GM12864 (cell line): ENCODE measurements around the gene TRAPPC2L.

Experiments
- DNase-seq: peaks from one replicate; pipeline ENCODE4 v3.0.0-alpha.2; 2011; ENCODE audit warnings: low read depth
- H3K4me3 ChIP-seq: 2 replicates; pipeline ENCODE4 v1.5.1; 2011; ENCODE audit warnings: mild to moderate bottlenecking, low read depth, low read length, control low read depth
- TF ChIP-seq, protein P1 (sequence below): IDR thresholded peaks from 2 replicates; pipeline ENCODE4 v1.5.1; 2011; ENCODE audit warnings: low read depth, mild to moderate bottlenecking, moderate library complexity, low read length, control low read depth, inconsistent platforms; ENCODE audit errors: missing control alignments

TRAPPC2L gene

DNA sequence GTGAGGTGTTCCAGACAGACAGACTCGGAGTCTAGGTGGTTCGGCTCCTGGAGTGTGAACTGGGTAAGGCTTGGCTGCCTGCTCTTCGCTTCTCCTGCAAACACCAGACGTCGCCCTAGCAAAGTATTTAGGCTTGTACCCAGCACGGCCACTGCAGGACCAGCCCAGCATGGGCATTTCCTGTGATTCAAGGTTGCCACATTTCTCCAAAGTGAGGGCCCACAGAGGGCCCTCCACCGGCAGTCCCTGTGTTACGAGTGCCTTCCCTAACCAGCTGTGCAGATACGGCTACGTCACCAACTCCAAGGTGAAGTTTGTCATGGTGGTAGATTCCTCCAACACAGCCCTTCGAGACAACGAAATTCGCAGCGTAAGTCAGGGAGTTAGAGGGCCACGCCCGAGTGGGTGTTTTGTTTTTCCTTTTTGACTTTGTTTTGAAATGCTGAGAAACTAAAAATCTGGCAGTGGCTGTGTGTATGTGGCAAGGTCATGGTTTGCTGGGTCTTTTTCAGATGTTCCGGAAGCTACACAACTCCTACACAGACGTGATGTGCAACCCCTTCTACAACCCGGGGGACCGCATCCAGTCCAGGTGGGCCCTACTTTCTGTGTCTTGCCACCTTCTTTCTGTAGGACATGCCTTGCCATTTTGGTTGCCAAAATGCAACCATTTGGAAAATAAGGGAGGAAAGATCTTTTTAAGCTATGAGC, 2.6 kb downstream of the TRAPPC2L start:
- H3K4me3 ChIP-seq: no peak overlapping the region
- no peak for DNase-seq
- TF ChIP-seq, protein P1, sequence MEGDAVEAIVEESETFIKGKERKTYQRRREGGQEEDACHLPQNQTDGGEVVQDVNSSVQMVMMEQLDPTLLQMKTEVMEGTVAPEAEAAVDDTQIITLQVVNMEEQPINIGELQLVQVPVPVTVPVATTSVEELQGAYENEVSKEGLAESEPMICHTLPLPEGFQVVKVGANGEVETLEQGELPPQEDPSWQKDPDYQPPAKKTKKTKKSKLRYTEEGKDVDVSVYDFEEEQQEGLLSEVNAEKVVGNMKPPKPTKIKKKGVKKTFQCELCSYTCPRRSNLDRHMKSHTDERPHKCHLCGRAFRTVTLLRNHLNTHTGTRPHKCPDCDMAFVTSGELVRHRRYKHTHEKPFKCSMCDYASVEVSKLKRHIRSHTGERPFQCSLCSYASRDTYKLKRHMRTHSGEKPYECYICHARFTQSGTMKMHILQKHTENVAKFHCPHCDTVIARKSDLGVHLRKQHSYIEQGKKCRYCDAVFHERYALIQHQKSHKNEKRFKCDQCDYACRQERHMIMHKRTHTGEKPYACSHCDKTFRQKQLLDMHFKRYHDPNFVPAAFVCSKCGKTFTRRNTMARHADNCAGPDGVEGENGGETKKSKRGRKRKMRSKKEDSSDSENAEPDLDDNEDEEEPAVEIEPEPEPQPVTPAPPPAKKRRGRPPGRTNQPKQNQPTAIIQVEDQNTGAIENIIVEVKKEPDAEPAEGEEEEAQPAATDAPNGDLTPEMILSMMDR: no peak

DNA sequence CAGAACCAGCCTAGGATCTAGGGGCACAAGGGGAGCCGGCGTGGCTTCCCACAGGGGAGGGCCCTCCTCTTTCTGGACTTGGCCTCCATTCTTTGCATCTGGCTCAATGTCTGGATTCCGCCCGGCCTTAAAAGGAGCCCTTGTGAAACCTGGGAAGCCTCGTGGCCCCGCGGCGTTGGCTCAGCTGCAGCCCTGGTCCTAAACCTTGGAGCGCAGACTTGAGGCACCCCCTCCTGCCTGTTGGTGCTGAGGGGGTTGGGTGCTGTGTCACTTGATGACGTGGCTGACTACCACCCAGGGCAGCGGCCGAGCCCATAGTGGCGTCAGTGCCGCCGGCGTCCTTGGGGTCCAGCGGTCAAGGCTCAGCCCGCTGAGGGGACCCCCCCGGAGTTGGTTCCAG, 4.4 kb downstream of the TRAPPC2L start:
- H3K4me3 ChIP-seq: no peak overlapping the region
- DNase-seq: no peak
- TF ChIP-seq, protein P1: no peak

DNA sequence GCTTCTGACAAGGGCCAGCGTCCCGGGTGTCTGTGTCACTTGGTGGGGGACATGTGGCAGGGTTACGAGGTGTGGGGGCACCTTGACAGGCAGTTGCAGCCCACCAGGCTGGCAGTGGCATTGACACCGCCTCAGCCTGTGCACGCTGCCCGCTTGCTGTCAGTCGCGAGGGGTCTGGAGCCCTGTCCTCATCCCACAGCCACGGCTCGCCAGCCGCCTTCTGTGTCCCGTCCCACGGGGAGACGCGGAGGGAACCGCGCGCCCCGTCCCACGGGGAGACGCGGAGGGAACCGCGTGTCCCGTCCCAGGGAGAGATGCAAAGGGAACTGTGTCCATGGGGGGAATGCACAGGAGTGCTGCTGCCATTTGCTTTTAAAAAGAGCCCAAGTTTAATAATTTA, 6.0 kb downstream of the TRAPPC2L start:
- TF ChIP-seq, protein P1: no peak
- no peak for DNase-seq
- H3K4me3 ChIP-seq: no peak overlapping the region

DNA sequence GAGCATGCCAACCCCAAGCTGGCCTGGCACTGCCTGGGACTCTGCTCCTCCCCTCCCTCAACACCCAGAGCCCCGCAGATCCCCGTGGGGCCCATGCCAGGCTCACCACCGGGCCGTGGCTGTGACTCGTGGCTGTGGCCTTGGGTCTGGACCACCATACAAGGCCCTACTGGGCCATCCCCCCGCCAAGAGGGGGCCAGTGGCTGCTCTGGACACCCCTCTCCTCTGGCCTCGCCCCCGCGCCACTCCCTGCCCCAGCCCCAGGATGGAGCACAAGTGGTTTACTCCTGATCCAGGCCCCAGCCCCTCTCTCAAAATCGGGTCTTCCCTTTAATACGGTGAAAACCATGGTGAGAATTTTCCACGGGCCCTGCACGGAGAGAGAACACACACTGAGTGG, 6.5 kb downstream of the TRAPPC2L start:
- DNase-seq: no peak
- H3K4me3 ChIP-seq: no peak overlapping the region
- TF ChIP-seq, protein P1: no peak

DNA sequence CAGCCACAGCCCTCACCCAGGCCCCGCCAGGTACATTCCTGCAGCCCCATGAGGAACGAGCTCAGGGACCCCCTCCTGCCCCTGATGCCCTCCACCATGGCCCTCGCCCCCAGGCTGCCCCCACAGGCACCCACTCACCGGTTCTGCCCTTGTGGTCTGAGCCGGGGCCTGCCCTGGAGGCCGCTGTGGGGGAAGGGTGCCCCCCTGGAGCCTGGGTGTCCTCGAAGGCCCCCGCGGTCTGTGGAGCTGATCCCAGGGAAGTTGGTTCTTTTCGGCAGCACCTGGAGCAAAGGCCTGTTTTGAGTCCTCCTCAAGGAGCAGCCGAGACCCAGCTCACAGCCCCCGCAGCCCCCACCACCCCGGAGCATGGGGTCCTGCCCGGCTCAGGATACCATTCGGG, 7.2 kb downstream of the TRAPPC2L start:
- TF ChIP-seq, protein P1: no peak
- H3K4me3 ChIP-seq: no peak overlapping the region
- DNase-seq: no peak

DNA sequence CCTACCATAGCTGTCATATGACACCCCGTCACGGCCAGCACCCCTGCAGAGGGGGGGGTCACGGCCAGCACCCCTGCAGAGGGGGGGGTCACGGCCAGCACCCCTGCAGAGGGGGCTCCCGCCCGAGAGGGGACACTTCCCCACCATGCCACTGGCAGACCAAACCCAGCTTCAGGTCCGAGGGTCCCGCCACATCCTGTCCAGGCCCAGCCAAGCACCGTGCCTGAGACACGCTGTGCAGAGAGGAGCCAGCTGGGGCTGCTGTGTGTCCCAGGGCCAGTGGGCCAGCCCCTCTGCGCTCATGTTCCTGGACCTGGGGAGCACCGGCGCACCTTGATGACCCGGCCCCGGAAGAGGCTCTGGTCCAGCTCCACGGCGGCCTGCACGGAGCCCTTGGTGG, 7.6 kb downstream of the TRAPPC2L start:
- TF ChIP-seq, protein P1: no peak
- no peak for DNase-seq
- no peak overlapping the region for H3K4me3 ChIP-seq

DNA sequence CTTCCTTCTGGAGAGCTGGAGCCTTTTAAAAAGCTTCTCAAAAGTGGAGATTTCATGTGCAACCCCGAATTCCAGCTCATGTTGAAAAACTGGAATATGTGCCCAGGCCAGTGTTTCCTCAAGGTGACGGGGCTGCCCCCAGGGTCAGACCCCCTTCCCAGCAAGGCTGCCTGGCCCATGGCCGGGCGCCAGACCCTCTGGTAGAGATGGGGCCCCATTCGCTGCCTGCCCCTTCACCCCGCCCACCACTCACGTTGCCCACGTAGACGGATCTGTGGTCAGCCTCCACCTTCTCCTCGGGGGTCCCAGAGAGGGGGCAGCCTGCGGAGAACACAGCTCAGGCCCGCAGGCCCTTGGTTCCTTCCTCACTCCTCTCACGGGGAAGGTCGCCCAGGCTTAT, 8.4 kb downstream of the TRAPPC2L start:
- no peak for DNase-seq
- TF ChIP-seq, protein P1: no peak
- no peak overlapping the region for H3K4me3 ChIP-seq
